CD14-positive monocyte (primary cell): ENCODE data around the gene SGSH. TPM values are rescaled to one million over a fixed set of nuclear protein-coding genes. Genes with fewer than 3 reads are reported as not detected.

ENCODE experiments used
- DNase-seq, 3 donors: peaks; one replicate each; pipeline ENCODE4 v3.0.0-alpha.2; 2011 to 2022
- H2AFZ ChIP-seq: 2 replicates; pipeline ENCODE4 v1.6.0; 2012; ENCODE audit warnings: mild to moderate bottlenecking, low read depth, low read length, inconsistent platforms; ENCODE audit not compliant: insufficient read depth, poor library complexity, severe bottlenecking
- H3K27ac ChIP-seq, 2 donors: 1 replicate in 1 of 2; 2 replicates in 1 of 2; pipeline ENCODE4 v1.5.1; 2012 to 2013; ENCODE audit warnings: low read length in 2 of 2, control low read depth in 1 of 2, inconsistent platforms in 1 of 2, low read depth in 1 of 2, mild to moderate bottlenecking in 1 of 2
- H3K27me3 ChIP-seq, 2 donors: one replicate each; pipeline versions ENCODE4 v1.6.0 to v1.6.1; 2011 to 2013; ENCODE audit warnings: low read length in 2 of 2; ENCODE audit not compliant: control insufficient read depth in 2 of 2, insufficient read depth in 2 of 2
- H3K36me3 ChIP-seq, 2 donors: replicated peaks in 1 of 2; 1 replicate in 1 of 2; 2 replicates in 1 of 2; pipeline versions ENCODE4 v1.5.1 to v1.6.1; 2012 to 2013; ENCODE audit warnings: low read length in 2 of 2, control low read depth in 1 of 2, inconsistent platforms in 1 of 2, mild to moderate bottlenecking in 1 of 2; ENCODE audit not compliant: insufficient read depth in 2 of 2, control insufficient read depth in 1 of 2
- H3K4me1 ChIP-seq, 2 donors: 1 replicate in 1 of 2; 2 replicates in 1 of 2; pipeline versions ENCODE4 v1.5.1 to v1.6.1; 2012 to 2013; ENCODE audit warnings: low read length in 2 of 2, control low read depth in 1 of 2, inconsistent platforms in 1 of 2, mild to moderate bottlenecking in 1 of 2, moderate library complexity in 1 of 2; ENCODE audit not compliant: insufficient read depth in 2 of 2, control insufficient read depth in 1 of 2
- H3K4me2 ChIP-seq: replicated peaks from 2 replicates; pipeline ENCODE3; 2012; ENCODE audit warnings: low read length, moderate library complexity, mild to moderate bottlenecking; ENCODE audit not compliant: poor library complexity, severe bottlenecking; ENCODE audit errors: extremely low read depth
- H3K4me3 ChIP-seq, 3 experiments: fragments of 200-600 bp in 1 of 3; sonication (generic) in 1 of 3; replicated peaks in 1 of 3; 1 replicate in 2 of 3; 2 replicates in 1 of 3; pipeline ENCODE4 v1.5.1; 2011 to 2013; ENCODE audit warnings: low read length in 3 of 3, mild to moderate bottlenecking in 3 of 3, control low read depth in 2 of 3, low read depth in 2 of 3, inconsistent platforms in 1 of 3, moderate library complexity in 1 of 3
- H3K79me2 ChIP-seq: 2 replicates; pipeline ENCODE4 v1.6.0; 2012; ENCODE audit warnings: mild to moderate bottlenecking, control low read depth, inconsistent platforms, low read length, moderate library complexity; ENCODE audit not compliant: insufficient read depth
- H3K9ac ChIP-seq: 2 replicates; pipeline ENCODE4 v1.6.0; 2017; ENCODE audit warnings: low read length, mild to moderate bottlenecking; ENCODE audit not compliant: insufficient read depth, poor library complexity, severe bottlenecking
- H3K9me3 ChIP-seq, 2 donors: replicated peaks in 1 of 2; 1 replicate in 1 of 2; 2 replicates in 1 of 2; pipeline versions ENCODE4 v1.5.1 to v1.6.1; 2012 to 2013; ENCODE audit warnings: low read length in 2 of 2, control low read depth in 1 of 2; ENCODE audit not compliant: control insufficient read depth in 1 of 2, insufficient read depth in 1 of 2
- H4K20me1 ChIP-seq: 2 replicates; pipeline ENCODE4 v1.6.0; 2012; ENCODE audit warnings: mild to moderate bottlenecking, low read length, control low read depth, moderate library complexity; ENCODE audit not compliant: insufficient read depth
- H3K27ac Mint-ChIP-seq, 7 donors: one replicate each; pipeline ENCODE4 v1.8.0; 2020; ENCODE audit warnings: mild to moderate bottlenecking in 7 of 7, mixed read lengths in 7 of 7, moderate library complexity in 6 of 7, inconsistent platforms in 2 of 7
- H3K27me3 Mint-ChIP-seq, 3 donors: one replicate each; pipeline ENCODE4 v1.8.0; 2021 to 2022; ENCODE audit warnings: low read depth in 3 of 3, mild to moderate bottlenecking in 3 of 3, mixed read lengths in 3 of 3, moderate library complexity in 3 of 3, inconsistent platforms in 1 of 3
- H3K36me3 Mint-ChIP-seq, 2 donors: one replicate each; pipeline ENCODE4 v1.8.0; 2020; ENCODE audit warnings: mixed read lengths in 2 of 2, inconsistent platforms in 1 of 2, mild to moderate bottlenecking in 1 of 2
- H3K4me1 Mint-ChIP-seq: one replicate; pipeline ENCODE4 v1.8.0; 2020; ENCODE audit warnings: mild to moderate bottlenecking, mixed read lengths
- H3K4me3 Mint-ChIP-seq, 2 donors: one replicate each; pipeline ENCODE4 v1.8.0; 2020; ENCODE audit warnings: mild to moderate bottlenecking in 2 of 2, mixed read lengths in 2 of 2, moderate library complexity in 1 of 2
- H3K9me3 Mint-ChIP-seq, 7 donors: one replicate each; pipeline ENCODE4 v1.8.0; 2020 to 2022; ENCODE audit warnings: mixed read lengths in 7 of 7, mild to moderate bottlenecking in 6 of 7, moderate library complexity in 6 of 7, inconsistent platforms in 2 of 7
- WGBS: methylation state at CpG from one replicate; pipeline ENCODE4 v1.1.5; 2013; ENCODE audit warnings: missing lambda C conversion rate; ENCODE audit not compliant: insufficient coverage; 5-methylcytosine and 5-hydroxymethylcytosine counted together
- intact Hi-C, 2 donors: fragments of 100-400 bp; cut with micrococcal nuclease; formaldehyde crosslinking; loops; one replicate each; pipeline versions ENCODE4 v1.15.0 to v1.15.1; 2023
- polyA plus RNA-seq, 3 donors: library from polyadenylated mRNA; depleted of rRNA in 1 of 3; unstranded in 2 of 3; stranded (reverse) in 1 of 3; fragments of 300-500 nt in 2 of 3; fragments of >200 nt in 1 of 3; fragmentation: Illumina TruSeq in 2 of 3; gene quantifications; 1 replicate in 2 of 3; 2 replicates in 1 of 3; pipeline ENCODE4 v1.2.3, GENCODE V29; 2012 to 2021
- TF ChIP-seq, protein P1 (sequence below): fragments of 200-600 bp; IDR thresholded peaks from one replicate; pipeline ENCODE4 v1.8.0; 2022; ENCODE audit warnings: antibody characterized with exemption, mild to moderate bottlenecking

Gene SGSH
- polyA plus RNA-seq, 3 donors, result 21.1 to 193 (median 31.3) TPM

DNA sequence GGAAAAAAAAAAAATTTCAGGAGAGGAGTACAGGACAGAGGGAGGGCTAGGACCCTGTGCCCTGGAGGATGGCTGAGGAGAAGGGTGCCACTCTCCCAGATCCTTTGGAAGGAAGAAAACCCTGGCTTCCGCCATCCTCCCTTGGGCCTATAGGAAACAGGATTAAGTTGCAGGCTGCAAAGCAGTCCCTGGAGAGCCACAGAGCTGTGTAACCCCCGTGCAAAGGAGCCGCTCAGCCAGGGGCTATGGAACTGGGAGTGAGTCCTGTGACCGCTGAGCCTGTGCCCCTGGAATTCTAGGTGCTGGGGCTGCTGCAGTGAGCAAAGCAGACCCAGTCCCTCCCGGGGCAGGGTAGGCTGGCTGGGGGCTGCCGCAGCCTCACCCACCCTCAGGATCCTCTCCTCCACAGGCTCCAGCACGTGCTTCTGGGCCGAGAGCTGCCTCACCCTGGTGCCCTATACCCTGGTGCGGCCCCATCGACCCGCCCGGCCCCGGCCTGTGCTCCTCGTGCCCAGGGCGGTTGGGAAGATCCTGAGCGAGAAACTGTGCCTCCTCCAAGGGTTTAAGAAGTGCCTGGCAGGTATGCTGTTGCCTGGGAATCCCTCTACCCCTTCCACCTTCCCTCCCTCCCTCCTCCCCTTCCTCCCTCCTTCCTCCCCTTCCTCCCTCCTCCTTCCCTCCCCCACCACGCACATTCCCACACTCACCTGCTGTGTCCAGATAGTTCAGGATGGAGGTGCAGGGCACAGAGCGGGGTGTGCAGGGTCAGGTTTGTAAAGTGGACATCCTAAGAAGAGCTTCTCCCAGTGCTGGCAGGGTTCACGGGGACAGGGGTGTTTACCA is 15.3 kb downstream of the SGSH start:
- Histone ChIP-seq H2AFZ (no peak overlapping the region), H3K27ac (no peak overlapping the region), H3K79me2 (no peaks in the 10 kb centered on the region), H4K20me1 (peaks cover 24% of the 10 kb centered on the region), H3K4me2 (no peak overlapping the region), H3K4me1 (peaks cover 16 to 26% of the 10 kb centered on the region in 2 donors), H3K9me3 (no peaks in the 10 kb centered on the region), H3K27me3 (no peaks in the 10 kb centered on the region), H3K9ac (no peak overlapping the region), H3K4me3 (no peak overlapping the region), H3K36me3 (peaks cover 19 to 30% of the 10 kb centered on the region in 2 donors)
- WGBS, result 96% methylated on average over 13 of the region's 19 CpGs
- Mint-ChIP-seq H3K27me3 (peaks cover 2 to 15% (median 6%) of the 10 kb centered on the region in 3 donors), H3K4me3 (no peak overlapping the region), H3K9me3 (peaks cover 0 to 2% (median 0%) of the 10 kb centered on the region in 7 donors), H3K36me3 (peaks cover 24 to 50% of the 10 kb centered on the region in 2 donors), H3K4me1 (peaks cover 14% of the 10 kb centered on the region), H3K27ac (peak overlapping the region in 2 of 7 donors; percentile 30 to 40)
- DNase-seq, result no peak
- intact Hi-C loops, result no loop called here
- TF ChIP-seq, protein P1, sequence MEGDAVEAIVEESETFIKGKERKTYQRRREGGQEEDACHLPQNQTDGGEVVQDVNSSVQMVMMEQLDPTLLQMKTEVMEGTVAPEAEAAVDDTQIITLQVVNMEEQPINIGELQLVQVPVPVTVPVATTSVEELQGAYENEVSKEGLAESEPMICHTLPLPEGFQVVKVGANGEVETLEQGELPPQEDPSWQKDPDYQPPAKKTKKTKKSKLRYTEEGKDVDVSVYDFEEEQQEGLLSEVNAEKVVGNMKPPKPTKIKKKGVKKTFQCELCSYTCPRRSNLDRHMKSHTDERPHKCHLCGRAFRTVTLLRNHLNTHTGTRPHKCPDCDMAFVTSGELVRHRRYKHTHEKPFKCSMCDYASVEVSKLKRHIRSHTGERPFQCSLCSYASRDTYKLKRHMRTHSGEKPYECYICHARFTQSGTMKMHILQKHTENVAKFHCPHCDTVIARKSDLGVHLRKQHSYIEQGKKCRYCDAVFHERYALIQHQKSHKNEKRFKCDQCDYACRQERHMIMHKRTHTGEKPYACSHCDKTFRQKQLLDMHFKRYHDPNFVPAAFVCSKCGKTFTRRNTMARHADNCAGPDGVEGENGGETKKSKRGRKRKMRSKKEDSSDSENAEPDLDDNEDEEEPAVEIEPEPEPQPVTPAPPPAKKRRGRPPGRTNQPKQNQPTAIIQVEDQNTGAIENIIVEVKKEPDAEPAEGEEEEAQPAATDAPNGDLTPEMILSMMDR, result no peak

DNA sequence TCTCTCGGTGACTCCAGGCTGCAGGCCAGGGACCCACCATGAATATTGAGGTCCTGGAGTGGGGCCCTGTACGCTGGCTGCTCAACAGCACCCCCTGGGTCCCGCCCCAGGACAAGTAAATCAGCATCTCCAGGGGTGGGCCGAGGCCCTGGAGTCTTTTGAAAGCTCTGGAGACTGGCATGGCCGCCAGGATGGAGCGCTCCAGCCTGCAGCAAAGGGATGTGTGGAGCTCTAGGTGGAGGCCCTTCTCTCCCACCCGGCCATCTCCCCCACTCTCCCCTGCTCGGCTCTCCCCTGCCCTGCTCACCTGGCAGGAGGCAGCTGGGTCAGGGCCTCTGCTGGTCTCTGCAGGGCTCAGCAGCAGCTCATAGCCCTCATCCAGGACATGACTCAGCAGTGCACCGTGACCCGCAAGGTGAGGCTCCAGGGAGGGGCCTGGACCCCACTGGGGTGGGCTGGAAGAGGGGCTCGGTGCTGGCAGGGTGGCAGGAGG is 16.6 kb downstream of the SGSH start:
- H3K27me3 ChIP-seq, result no peaks in the 10 kb centered on the region
- peaks cover 11% of the 10 kb centered on the region for H4K20me1 ChIP-seq
- intact Hi-C loops, result no loop called here
- peaks cover 6 to 16% of the 10 kb centered on the region in 2 donors for H3K36me3 ChIP-seq
- no peak overlapping the region for H3K9ac ChIP-seq
- peaks cover 16 to 26% of the 10 kb centered on the region in 2 donors for H3K4me1 ChIP-seq
- H3K9me3 ChIP-seq, result no peaks in the 10 kb centered on the region
- H3K36me3 Mint-ChIP-seq, result peaks cover 10 to 36% of the 10 kb centered on the region in 2 donors
- DNase-seq, result no peak
- no peaks in the 10 kb centered on the region for H3K79me2 ChIP-seq
- H3K27ac Mint-ChIP-seq, result no peak overlapping the region
- H3K9me3 Mint-ChIP-seq, result peaks cover 0 to 2% (median 0%) of the 10 kb centered on the region in 7 donors
- no peak overlapping the region for H2AFZ ChIP-seq
- H3K4me1 Mint-ChIP-seq, result peaks cover 14% of the 10 kb centered on the region
- no peak overlapping the region for H3K4me3 Mint-ChIP-seq
- 75% methylated on average over 6 of the region's 11 CpGs for WGBS
- H3K27me3 Mint-ChIP-seq, result peaks cover 4 to 20% (median 6%) of the 10 kb centered on the region in 3 donors
- H3K4me3 ChIP-seq, result no peak overlapping the region
- no peak overlapping the region for H3K27ac ChIP-seq
- H3K4me2 ChIP-seq, result no peak overlapping the region
- TF ChIP-seq, protein P1, result no peak
